ENCODE measurements around the gene CUX1.
"Not testable (repeated sequence)": the region's sequence is repeated elsewhere in the genome, so short reads cannot be mapped to it uniquely, and the experiment has no call there.

The CUX1 gene

DNA sequence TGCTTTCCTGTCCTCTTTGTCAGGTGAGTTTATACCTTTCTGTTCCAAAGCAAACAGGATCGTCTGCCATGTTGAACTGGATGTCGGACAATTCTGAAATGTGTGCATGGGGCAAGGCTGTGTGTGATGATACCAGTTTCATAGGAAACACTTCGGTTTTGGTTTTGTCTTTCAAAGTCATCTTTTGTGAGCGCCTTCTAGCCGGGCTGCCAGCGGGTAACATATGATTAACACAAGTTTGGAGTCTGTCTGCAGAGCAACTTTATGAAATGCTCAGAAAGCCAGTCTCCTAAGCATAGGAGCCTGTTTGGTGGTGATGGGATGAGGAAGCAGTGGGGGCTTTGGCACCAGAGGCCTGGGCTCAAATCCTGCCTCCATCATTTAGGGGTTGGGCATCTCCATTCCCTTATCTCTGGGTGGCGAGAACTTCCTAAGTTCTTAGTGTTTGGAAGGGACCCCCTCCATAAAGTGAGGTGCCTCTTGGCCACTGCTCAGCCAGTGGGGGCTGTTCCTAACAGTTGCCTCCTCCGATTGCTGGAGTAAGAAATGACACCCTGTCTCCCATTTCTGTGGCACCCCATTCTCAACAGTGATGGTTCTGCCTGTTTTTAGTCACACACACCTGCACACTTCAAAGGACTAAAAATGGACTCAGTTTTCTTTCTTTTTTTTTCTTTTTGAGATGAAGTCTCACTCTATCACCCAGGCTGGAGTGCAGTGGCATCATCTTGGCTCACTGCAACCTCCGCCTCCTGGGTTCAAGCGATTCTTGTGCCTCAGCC, 36.8 kb downstream of the CUX1 start:
- no peak for DNase-seq

DNA sequence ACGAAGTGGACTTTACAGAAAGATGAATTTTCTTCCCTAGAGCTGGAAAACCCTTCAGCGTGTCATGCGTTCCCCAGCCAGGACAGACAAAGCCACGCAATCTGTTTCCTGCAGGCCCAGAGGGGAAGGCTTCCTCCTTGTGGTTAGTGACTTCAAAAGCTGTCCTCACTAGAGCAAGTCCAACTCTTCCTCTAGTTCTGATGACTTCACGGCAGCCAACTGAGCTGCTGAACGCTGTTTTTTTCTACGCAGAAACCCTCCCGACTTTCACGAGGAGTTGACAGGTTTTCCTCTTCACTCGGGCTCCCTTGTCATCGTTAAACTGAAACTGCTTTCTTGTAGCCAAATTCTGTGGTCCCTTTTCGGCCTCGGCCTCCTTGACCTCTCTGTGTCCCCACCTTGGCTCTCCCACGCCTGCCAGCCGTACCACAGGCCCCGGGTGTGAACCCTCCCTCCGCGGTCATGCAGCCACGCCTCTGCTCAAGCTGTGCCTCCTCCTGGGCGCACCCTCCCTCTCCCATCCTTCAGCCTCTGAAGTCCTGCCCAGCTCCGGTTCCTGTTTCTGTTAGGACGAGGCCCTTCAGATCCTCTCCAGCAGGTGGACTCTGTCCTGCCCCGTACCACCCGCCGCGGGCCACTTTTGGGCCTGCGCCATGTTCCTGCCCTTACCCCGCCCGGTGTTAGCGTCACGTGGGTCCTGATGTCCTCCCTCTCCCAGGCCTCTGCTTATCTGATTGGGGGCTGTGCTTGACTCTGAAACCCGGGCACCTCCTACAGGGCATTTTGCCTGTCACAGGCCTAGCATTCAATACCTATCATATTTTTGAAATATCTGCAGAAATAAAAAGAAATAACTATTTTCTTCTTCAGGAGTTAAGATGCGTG, 39.3 kb downstream of the CUX1 start:
- DNase-seq = peak; percentile 89

DNA sequence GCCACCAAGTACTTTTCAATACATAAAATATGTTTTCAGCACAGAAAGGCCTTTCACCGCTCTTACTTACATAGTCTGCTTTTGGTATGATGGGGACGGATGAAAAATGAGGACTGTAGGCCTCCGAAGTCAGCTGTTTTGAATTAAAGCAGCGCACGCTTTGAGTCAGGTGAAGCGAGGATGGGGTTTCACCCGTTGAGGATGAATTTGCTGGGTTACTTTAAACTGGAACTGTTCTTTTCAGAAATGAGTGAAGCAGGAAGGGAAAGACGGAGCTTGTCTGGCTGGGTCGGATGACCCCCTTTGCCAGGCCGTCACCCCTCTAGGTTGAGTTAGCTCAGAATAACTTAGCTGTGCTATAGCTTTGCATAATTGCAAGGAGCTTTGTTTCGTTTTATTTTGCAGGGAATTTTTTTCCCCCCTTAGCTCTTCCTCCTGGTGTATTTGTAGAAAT, 40.0 kb downstream of the CUX1 start:
- no peak for DNase-seq

DNA sequence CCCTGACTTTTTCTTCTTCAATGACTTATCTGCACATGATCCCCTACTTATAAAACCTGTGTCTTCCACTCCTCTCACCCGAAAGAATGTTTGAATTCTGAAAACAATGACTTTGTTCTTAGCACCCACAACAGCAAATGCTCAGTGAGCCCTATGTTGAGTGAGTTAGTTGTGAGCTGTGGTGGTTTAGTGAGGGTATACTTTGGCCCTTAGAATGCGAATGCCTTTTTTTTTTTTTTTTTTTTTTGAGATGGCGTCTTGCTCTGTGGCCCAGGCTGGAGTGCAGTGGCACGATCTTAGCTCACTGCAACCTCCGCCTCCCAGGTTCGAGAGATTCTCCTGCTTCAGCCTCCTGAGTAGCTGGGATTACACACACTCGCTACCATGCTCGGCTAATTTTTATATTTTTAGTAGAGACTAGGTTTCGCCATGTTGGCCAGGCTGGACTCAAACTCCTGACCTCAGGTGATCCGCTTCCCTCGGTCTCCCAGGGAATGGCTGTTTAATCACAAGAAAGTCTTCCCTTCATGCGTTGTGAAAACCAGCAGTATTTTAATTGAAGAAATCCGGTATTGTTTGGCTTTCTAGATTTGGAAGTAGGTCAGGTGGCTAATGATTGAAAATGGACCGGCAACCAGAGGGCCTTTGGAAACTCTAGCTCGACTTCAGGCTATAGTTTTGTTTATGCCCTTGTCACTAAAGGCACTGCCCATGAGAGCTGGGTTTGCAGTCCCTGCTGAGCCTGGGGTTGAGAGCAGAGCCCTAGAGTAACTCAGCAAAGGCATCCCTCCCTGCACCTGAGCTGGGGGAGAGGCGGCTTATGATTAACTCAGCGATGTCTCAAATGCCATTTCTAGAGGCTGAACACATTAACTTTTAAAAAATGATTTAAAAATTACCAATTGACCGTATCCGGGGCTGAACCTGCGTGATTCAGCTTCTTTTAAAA, 41.3 kb downstream of the CUX1 start:
- DNase-seq = no peak

DNA sequence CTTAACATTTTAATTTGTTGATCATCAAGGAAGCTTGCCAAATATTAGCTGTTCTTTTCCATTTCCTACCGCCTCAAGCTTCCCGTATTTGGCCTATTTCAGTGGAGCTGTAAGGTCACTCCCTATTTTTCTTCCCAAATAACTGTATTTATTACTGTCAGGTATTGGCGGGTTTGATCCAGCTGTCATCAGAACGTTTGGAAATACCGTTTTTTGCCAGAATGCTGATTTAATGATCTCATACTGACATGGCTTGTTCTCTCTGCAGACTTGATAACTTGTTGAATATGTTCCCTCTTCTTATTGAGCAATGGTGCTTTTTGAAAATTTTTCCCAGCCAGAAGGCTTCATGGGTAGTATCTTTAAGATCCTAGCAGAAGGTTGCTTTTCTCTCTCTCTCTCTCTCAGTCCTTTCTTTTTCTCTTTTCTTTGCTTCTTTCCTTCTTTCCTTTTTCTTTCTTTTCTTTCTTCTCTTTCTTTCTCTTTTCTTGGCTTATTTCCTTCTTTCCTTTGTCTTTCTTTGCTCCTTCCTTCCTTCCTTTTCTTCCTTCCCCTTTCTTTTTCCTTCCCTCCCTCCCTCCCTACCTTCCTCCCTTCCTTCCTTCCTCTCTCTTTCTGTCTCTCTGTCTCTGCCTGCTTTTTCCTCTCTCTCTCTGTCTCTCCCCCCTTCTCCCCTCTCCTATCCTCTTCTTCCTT, 42.1 kb downstream of the CUX1 start:
- DNase-seq = no peak

DNA sequence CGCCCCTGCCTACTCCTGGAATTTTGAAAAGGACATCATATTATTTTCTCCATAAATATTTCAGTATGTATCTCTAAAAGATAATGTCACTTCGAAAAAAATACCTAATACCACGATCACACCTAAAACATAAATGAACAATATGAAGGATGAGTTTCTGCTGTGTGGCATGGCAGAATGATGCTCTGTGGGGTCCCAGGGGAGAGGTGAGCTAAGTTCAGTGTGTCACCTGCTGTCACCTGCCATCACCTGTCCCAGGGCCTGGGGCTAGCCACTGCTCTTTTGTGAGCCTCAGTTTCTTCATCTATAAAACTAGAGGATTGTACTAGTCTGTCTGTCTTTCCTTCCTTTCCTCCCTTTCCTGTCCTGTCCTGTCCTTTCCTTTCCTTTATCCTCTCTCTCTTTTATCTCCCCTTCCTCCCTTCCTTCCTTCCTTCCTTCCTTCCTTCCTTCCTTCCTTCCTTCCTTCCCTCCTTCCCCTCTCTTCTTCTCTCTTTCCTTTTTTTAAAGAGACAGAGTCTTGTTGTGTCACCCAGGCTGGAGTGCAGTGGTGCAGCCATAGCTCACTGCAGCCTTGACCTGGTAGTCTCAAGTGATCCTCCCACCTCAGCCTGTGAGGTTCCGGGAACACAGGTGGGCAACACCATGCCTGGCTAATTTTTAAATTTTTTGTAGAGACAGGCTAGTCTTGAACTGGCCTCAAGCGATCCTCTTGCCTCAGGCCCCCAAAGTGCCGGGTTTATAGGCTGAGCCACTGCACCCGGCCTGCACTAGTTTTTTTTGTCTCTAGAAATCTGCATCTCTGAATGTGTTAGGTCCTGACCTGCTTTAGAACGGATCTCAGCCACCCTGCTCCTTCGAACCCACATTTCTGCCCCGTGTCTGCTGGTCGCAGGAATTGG, 43.1 kb downstream of the CUX1 start:
- no peak for DNase-seq

DNA sequence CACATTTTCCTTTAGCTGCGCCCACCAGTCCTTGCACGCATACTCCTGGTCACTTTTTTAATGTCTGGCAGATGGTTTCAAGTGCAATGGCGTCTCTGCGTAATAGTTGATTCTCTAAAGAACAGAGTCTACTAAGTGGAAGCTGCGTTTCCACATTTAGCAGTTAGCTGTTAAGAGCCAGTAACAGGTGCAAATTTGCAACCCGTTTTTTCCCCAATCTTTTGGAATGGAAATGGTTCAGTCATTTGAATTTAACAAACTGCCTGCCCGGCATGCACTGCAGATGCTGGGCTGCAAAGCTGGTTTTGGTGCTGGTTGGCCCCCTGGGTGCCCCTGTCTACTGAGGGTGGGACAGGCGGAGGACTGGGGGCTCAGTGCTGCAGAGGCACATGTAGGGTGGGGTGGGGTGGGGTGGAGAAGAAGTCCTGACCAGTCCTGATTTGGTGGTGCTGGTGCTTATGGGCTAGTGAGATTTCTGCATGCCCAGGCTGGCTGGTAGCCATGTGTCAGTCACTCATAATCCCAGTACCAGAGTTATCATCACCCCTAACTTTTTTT, 43.9 kb downstream of the CUX1 start:
- DNase-seq = no peak

DNA sequence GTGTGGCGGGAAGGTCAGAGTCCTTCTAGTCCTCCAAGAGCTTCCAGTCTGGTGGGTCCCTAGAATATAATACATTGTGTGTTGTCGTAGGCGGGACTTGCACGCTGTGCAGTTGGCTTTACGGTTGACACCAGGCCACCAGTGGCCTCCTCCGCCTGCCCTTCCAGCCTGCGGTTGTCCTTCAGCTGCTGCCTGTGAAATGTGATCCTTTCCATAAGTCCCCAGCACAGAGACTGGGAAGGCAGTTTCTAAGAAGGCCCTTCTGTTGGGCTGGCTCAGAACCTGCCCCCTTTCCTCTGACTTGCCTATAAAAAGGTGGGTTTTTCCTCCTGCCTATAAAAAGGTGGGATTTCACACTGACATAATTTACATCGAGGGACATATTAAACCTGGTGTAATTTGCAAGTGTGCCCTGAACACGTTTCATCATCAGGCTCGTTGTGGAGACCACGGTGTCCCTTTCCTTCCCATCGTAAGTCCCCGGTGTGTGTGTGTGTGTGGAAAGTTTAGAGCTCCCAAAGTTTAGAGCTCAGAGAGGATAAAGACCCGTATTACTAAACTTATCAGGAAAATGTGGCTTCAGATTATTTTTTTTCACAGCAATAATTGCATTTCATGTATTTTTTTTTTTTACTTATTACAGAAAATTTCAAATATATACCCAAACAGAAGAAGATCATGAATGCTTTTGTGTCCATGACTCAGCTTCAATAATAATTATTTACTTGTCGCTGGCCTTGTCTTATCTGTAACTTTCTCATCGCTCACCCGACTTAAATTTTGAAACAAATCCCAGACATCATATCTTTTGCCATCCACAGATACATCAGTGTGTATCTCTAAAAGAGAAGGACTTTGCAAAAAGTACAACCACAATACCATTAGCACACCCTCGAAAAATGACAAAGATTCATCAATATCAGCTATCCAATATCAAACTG, 45.1 kb downstream of the CUX1 start:
- no peak for DNase-seq

DNA sequence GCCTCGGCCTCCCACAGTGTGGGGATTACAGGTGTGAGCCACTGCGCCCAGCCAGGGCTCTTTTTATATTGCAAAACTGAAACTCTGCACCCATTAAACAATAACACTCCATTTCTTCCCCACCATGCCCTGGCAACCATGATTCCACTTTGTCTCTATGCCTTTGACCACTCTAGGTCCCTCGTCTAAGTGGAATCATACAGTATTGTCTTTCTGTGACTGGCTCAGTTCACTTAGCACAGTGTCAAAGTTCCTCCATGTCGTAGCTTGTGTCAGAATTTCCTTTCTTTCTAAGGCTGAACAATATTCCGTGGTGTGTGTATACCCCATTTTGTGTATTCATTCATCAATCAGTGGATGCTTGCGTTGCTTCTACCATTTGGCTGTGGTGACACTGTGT, 46.2 kb downstream of the CUX1 start:
- DNase-seq = no peak

DNA sequence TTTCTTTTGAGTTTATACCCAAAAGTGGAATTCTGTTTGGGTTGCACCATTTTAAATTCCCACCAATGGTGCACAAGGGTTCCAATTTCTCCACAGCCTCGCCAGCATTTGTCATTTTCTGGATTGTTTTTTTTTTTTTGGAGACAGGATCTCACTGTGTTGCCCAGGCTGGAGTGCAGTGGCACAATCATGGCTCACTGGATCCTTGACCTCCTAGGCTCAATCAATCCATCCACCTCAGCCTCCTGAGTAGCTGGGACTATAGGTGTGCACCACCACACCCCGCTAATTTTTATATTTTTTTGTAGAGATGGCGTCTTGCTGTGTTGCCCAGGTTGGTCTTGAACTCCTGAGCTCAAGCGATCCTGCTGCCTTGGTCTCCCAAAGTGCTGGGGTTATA, 46.6 kb downstream of the CUX1 start:
- no peak for DNase-seq

DNA sequence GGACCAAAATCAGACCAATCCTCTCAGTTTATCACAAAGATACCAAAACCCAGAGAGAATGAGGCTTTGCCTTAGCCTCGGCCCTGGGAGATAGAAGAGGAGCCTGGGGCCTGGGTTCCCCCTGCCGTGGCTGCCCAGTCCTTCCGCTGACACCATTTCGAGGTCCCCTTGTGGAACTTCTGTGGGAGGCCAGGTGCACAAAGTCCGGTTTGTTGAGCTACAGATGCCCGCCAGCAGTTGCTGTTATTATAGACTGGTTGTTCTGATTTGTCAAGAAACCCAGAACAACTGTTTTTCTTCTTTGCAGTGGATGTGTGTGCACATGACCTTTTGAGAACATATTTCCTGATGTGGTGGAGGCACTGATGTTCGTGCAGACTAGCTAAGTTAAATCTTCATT, 47.6 kb downstream of the CUX1 start:
- no peak for DNase-seq

DNA sequence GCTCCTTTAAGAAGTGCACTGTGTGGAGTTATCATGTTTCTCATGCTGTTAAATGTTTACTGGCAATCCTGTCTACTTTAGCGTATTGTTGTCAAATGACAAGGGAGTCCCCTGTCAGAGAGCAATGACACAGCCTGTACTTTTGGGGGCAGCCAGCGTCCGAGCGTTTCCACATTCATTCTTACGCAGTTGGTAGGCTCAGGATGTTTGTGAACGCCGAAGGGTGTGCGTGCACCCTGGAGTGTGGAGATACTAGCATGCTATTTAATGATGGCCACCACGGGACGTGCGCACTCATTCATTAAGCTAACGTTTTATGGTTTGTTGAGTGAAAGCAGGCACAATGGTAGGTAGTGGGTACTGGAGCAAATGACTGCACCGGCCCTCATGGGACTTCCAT, 48.0 kb downstream of the CUX1 start:
- DNase-seq = no peak

DNA sequence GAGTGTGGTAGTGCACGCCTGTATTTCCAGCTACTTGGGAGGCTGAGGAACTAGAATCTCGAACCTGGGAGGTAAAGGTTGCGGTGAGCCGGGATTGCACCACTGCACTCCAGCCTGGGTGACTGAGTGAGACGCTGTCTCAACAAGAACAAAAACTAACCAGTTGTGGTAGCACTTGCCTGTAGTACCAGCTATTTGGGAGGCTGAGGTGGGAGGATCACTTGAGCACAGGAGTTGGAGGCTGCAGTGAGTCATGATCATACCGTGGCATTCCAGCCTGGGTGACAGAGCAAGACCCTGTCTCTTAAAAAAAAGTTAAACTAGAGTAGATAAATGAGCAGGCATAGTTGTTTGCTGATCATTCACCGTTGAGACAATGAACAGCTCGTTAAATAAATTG, 48.9 kb downstream of the CUX1 start:
- no peak for DNase-seq

DNA sequence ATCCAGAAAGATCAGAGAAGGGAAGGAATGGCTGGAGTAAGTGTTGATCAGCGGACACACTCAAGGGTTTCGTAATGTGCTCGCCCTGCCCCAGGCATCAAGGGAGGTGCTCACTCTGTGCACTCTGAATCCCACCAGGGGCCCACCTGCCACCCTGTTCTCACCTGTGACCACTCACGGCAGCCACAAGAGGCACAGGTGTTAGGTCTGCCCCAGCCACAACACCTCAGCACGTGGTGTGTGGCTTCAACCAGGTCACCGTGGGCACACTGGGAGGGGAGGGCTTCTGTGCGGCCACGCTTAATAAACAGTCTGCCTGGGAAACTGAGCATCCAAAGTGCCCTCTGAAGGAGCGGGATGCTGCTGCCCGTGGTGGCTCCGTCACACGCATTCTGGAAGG, 49.8 kb downstream of the CUX1 start:
- no peak for DNase-seq

DNA sequence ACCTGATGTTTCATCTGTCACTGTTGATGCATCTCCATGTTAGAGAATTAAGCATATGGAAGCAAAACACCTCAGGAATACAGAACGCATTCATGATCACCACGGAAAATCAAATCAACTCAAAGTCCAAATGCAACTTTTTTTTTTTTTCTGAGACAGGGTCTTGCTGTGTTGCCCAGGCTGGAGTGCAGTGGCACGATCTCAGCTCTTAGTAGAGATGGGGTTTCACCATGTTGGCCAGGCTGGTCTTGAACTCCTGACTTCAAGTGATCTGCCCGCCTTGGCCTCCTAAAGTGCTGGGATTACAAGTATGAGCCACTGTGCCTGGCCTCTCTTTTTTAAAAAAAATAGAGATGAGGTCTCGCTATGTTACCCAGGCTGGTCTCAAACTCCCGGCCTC, 50.3 kb downstream of the CUX1 start:
- not testable (repeated sequence) for DNase-seq

DNA sequence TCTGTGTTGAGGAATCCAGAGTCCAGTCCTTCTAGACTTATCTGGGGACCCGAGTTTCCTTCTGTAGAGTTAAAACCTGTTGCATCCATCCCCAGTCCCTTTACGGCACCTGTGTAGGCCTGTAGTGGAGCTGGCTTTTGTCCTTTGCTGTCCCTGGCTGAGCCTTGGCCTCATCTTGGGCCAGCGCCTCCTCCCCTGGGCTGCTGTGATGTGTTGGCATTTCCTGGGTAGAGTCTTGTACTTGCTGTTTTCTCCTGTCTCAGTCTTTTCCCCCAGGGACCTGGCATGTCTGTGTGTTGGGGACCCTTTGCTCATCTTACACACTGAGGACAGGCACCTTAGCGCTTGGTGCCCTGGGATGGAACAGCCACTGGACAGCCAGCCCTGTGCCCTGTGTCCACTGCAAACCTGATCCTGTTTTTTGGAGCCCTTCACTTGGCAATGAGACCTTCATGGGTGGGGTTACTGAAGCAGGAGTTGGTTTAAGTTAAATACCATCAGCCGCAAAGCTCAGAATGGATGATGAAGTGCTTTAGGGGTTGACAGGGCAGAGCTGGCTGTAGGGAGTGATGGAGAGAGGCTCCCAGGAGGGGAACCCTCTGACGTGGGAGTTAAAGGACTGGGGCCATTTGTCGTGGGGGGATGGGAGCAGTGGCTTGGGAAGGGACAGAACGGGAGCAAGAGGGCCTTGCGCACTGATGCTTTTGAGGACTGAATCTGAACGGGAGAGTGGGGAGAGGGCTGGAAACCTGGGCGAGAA, 50.9 kb downstream of the CUX1 start:
- no peak for DNase-seq

DNA sequence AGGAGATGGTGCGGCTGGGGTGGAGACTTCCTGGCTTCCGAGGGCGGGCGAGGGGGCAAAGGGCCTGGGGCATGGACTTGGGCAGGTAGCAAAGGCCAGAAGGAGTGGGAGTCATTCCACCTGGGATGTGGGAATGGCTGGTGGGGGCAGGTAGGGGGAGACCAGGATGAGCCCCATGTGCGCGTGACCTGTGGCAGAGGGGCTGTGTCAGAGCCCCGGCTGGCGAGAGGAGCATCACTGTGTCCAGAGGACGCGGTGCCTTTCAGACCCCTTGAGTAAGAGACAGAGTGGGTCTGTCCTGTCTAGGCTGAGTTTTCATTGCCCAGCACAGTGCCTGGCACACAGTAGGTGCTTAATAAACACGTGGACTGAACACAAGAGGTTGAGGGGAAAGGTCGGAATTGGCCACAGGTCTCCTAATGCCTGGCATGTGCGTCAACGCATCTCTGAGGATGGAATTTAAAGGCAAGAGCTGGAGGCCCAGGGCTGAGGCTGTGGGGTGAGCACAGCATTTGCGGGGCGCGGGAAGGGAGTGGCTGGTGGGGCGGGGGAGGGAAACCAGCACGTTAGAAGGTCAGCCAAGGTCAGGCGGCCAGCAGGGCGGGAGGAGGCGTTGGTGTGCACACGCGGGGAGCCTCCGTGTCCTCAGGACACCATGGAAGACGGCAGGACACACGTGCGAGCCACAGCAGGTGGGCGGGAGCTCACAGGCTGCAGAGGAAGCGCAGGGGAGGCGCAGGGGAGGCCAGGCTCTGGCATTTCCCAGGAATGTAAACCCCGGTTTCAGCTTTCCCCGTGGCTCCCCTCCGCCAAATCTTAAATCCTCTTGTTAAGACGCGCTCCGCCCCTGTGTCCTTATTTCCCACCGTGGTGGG, 51.8 kb downstream of the CUX1 start:
- no peak for DNase-seq

DNA sequence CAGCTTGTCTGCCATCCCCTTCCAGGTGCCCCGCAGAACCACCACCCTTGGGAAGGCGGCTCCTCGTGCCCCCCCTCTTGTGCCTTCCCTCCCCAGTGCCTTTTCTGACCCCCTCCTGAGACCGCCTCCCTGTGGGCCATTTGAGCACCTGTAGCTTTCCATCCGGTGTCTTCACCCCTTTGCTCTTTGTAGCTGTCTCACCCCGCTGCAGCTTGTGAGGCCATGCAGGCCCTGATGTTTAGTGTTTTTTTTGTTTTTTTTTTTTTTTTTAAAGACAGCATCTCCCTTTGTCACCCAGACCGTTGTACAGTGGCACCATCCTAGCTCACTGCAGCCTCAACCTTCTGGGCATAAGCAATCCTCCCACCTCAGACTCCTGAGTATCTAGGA, 52.5 kb downstream of the CUX1 start:
- no peak for DNase-seq
